Lower lobe of right lung (tissue), 2 donors: ENCODE measurements around the gene TRIM39. TPM values are rescaled to one million over a fixed set of nuclear protein-coding genes. Genes with fewer than 3 reads are reported as not detected.

Experiments
- ATAC-seq, 2 donors: fragments of 200-7000 bp; cut with Tn5 transposase; one replicate each; pipeline ENCODE4 v1.9.1; 2020 to 2022; ENCODE audit warnings: mild to moderate bottlenecking in 2 of 2, moderate library complexity in 2 of 2
- DNase-seq: peaks from one replicate; pipeline ENCODE4 v3.0.0-alpha.2; 2020
- H3K27ac ChIP-seq: fragments of 200-600 bp; one replicate; pipeline ENCODE4 v1.8.0; 2022
- H3K27me3 ChIP-seq: fragments of 200-600 bp; one replicate; pipeline ENCODE4 v1.8.0; 2022; ENCODE audit warnings: low read depth
- H3K36me3 ChIP-seq: fragments of 200-600 bp; one replicate; pipeline ENCODE4 v1.8.0; 2022; ENCODE audit warnings: mild to moderate bottlenecking
- H3K4me1 ChIP-seq: fragments of 200-600 bp; one replicate; pipeline ENCODE4 v1.8.0; 2022
- H3K4me3 ChIP-seq: fragments of 200-600 bp; one replicate; pipeline ENCODE4 v1.8.0; 2022; ENCODE audit warnings: mild to moderate bottlenecking
- H3K9me3 ChIP-seq: fragments of 200-600 bp; one replicate; pipeline ENCODE4 v1.8.0; 2022
- CTCF ChIP-seq: fragments of 200-600 bp; IDR thresholded peaks from one replicate; pipeline ENCODE4 v1.8.0; 2022; ENCODE audit warnings: antibody characterized with exemption, mild to moderate bottlenecking
- intact Hi-C: fragments of 100-400 bp; cut with DNase I; formaldehyde crosslinking; loops from one replicate; pipeline ENCODE4 v1.11.0; 2022
- total RNA-seq: library from RNA; stranded (reverse); fragmentation: NEBNext Ultra II Directional; extraction: Animal tissue kit (Norgen Biotek cat#: 25700); gene quantifications from one replicate; pipeline ENCODE4 v1.2.1, GENCODE V29; 2021
- donor health status: DM: no; HTN: yes; CAD: no; lungs with severe emphysema.

TRIM39 gene
- total RNA-seq, 1 donor from 2014 or later, result 13.3 TPM

GRCh38 chr6:30304002-30304401, 22.7 kb upstream of the TRIM39 start:
- H3K27me3 ChIP-seq, result no peaks in the 10 kb centered on the region
- no peak for DNase-seq
- no peaks in the 10 kb centered on the region for H3K4me1 ChIP-seq
- TF ChIP-seq CTCF, result no peak
- no peak overlapping the region for H3K4me3 ChIP-seq
- no peaks in the 10 kb centered on the region for H3K9me3 ChIP-seq
- intact Hi-C loops, result no loop called here
- ATAC-seq, result no peak
- peaks cover 14% of the 10 kb centered on the region for H3K36me3 ChIP-seq
- H3K27ac ChIP-seq, result no peak overlapping the region

- Histone ChIP-seq H3K4me3 (no peak overlapping the region), H3K27me3 (no peaks in the 10 kb centered on the region), H3K9me3 (no peaks in the 10 kb centered on the region), H3K27ac (no peak overlapping the region), H3K4me1 (no peaks in the 10 kb centered on the region), H3K36me3 (peaks cover 19% of the 10 kb centered on the region)
- no peak for TF ChIP-seq CTCF
- peak in 1 of 2 donors; percentile 12 for ATAC-seq
- DNase-seq, result no peak
- intact Hi-C loops, result no loop called here
Measured at GRCh38 chr6:30311101-30311500, 15.6 kb upstream of the TRIM39 start.

- H3K36me3 ChIP-seq, result peaks cover 19% of the 10 kb centered on the region
- peak in 1 of 2 donors; percentile 29 for ATAC-seq
- intact Hi-C loops, result no loop called here
Measured at GRCh38 chr6:30311671-30312070, 15.1 kb upstream of the TRIM39 start.

GRCh38 chr6:30312266-30312665, 14.5 kb upstream of the TRIM39 start:
- DNase-seq (no peak), ATAC-seq (no peak)
- Histone ChIP-seq H3K4me3 (no peak overlapping the region), H3K27me3 (no peaks in the 10 kb centered on the region), H3K4me1 (no peaks in the 10 kb centered on the region), H3K27ac (no peak overlapping the region), H3K36me3 (peaks cover 19% of the 10 kb centered on the region), H3K9me3 (no peaks in the 10 kb centered on the region)
- no peak for TF ChIP-seq CTCF
- intact Hi-C loops, result no loop called here

More at GRCh38 chr6:30311671-30312070, 15.1 kb upstream of the TRIM39 start:
- Histone ChIP-seq H3K9me3 (no peaks in the 10 kb centered on the region), H3K27me3 (no peaks in the 10 kb centered on the region), H3K4me1 (no peaks in the 10 kb centered on the region), H3K27ac (no peak overlapping the region), H3K4me3 (no peak overlapping the region)
- no peak for DNase-seq
- no peak for TF ChIP-seq CTCF

GRCh38 chr6:30312676-30313321, 13.9 kb upstream of the TRIM39 start:
- H3K4me1 ChIP-seq, result no peaks in the 10 kb centered on the region
- H3K27me3 ChIP-seq, result no peaks in the 10 kb centered on the region
- H3K27ac ChIP-seq, result no peak overlapping the region
- DNase-seq, result no peak
- no peak overlapping the region for H3K4me3 ChIP-seq
- peaks cover 19% of the 10 kb centered on the region for H3K36me3 ChIP-seq
- H3K9me3 ChIP-seq, result no peaks in the 10 kb centered on the region
- ATAC-seq, result no peak
- no peak for TF ChIP-seq CTCF
- intact Hi-C loops, result no loop called here
